G401.6 (cell line): ENCODE measurements around the gene AWAT2.

Experiments used
- FAIRE-seq: peaks from 2 replicates; lab custom pipeline; 2012; peaks lifted over from hg19 to GRCh38; lab: Jason Lieb, UNC

AWAT2 gene, protein sequence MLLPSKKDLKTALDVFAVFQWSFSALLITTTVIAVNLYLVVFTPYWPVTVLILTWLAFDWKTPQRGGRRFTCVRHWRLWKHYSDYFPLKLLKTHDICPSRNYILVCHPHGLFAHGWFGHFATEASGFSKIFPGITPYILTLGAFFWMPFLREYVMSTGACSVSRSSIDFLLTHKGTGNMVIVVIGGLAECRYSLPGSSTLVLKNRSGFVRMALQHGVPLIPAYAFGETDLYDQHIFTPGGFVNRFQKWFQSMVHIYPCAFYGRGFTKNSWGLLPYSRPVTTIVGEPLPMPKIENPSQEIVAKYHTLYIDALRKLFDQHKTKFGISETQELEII

DNA sequence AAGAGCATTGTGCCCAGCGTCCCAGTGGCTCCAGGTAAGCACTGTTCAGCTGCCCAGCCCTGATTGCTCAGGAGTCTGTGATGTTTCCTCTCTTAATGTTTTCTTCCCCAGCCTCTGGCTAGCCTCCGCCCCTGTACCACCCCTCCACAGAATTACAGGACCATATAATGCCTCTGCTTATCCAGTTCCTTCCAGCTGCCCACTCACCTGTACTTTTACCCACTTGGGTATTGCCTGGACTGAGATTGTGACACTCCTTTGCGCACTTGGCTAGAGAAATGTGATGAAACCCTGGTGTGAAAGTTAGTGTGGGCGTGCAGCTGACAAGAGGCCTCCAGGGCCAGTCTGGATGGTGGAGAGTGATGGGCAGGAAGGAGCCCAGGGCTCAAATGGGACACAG, at the start of gene AWAT2:
Gene AWAT2, minus strand, starts transcription at position 14 of the 400 bp plus-strand sequence. Its CDS starts 6 bp downstream, at position 8.
- FAIRE-seq, result no peak

DNA sequence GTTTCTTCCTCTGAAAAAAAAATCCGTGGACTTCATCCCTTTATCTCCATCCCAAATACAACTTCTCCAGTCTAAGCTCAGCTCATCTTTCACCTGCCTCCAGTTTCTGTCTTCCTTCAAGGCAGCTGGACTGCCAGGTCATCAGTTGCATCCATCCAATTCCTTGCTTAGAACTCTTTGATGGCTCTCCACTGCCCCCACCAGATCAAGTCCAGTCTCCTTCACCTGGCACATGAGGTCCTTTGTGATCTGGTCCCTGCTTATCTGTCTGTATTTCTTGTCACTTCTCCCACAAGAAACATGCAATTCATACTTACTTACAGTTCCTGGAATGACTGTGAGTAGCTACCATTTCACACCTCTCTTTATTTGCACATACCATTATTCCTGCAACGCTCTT, 46.3 kb upstream of the AWAT2 start:
- no peak for FAIRE-seq

DNA sequence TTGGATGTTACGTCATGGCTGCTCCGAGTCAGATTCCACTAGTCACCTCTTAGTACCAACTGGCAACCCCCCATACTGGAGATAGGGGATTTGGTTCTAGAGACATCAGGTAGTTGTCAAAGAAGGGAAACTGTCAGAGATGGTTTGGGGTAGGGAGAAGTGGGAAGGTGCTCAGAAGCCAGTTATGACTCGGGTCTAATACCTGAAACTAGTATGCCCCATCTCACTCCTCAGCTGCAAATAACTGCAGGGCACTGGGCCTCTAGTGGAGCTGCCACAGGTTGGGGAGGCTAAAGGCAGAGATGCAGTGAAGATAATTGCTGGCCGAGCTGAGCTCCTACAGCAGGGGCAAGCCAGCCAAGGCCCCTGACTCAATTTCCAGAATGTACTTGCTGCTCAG, 42.5 kb upstream of the AWAT2 start:
- FAIRE-seq, result no peak

DNA sequence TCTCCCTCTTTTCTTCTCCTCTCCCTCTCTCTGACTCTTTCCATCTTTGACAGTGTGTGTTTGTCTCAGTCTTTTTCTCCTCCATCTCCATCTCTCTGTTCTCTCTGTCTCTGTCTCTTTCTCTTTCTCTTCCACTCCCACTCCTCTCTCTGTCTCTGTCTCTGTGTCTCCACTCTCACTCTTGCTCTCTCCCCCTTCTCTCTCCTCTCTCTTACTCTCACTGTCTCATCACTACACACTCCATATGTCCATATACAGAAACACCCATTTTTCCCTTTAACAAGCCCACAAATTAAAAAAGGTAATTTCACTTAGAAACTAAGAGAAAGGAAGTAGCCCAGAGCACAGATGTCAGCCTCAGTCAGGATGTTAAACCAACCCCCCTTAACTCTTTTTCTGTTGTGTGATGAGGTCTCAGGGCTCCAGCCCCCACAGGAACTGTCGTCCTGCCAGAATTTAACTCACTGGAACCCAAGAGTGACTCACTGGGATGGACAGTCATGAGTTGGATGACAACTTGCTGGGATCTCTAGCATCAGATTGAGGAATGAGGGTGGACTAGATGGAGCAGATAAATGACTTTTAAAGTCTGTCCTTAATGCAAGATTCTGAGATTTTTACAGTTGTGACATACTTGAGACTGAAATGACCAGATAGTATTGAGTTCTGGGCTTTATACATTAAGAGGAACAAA, 40.0 kb upstream of the AWAT2 start:
- no peak for FAIRE-seq

DNA sequence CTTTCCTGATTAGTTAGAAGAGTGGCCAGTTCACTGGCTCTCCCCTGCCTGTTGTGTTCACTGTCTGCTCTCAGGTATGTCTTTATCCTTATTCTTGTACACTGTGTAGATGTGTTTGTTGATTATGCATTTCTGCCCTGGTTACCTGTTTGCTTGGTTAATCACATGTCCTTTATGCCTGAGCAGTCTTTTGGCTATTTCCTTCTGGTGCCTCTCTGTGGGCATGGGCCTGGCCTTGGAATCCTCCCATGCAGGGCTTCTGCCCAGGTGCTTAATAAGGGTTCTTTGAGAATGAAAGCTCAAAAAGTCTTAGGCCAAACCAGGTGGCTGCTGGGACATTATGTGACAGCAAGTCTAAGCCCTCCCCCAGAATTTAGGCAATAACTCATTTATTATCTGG, 39.0 kb upstream of the AWAT2 start:
- FAIRE-seq, result no peak

DNA sequence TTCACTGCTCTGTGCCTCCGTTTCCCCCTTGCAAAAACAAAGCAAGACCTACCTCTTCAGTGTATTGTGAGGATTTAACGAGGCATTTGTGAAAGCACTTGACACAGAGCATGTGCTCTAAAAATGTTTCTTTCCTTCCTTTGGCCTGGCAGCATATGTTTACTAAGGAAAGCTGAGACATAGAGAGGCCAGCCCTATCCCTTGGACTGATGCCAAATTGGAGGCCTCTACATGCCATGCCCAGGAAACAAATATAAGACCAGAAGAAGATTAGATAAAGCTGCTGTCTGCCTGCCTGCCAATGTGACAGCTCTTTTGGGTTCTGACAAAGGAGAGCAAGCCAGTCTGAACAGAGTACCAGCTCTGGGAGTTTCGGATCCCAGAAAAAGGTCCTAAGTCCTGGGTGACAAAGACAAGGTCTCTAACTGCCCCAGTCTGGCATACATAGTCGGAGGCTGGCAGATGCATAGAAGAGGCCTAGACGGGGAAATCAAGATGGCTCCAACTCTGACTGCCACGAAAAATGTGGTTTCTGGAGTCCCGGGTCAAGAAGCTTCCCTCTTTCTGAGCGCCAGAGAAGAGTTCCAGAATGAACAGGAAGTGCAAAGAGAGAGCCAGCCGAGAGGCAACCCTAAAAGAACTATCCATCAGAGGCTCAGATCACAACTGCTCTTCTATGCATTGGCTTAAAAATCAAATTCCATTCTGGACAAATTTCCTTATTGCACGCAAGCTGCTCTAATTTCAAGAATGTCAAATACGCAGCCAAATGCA, 38.3 kb upstream of the AWAT2 start:
- no peak for FAIRE-seq

DNA sequence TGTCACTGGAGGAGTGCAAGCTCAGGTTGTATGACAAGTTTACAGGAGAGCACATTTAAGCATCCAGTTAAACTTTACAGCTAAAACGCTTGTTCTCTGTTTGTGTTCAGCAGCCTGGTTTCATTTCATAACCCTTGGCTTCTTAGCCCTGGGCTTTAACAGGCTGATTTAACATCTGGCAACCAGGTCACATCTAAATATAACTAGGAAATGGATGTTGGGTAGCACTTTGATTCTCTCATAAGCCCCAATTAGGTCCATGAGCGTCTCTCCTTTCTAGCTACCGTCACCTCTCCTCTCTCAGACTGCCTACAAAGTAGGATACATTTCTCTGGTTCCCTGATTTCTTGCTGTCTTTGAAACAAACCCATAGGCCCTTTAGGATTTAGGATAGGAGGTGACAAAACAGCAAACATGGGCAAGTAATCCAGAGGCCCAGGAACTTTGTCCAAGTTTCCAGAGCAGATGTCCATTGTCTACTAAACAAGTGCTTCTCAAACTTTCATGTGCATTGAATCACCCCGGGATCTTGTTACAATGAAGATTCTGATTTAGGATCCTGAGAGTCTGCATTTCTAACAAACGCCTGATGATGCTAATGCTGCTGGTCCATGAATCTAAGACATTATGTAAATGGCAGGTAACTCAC, 35.0 kb upstream of the AWAT2 start:
- no peak for FAIRE-seq

DNA sequence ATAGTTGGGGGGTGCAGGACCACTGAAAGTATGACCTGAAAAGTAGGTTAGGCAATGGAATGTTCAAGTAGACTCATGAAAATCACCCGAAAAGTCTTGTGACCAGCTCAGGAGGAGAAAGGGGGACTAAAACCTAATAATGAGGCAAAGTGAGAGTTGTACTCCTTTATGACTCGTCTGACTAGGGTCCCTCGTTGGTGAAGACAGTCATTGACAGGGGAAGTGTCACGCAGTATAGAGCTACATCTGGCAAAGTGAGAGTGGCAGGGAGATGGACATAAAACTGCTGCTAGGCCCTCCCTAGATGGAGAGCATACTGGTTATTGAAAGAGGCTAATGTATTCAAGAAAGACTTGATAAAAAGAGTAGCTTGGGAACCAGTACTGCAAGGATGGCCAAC, 33.0 kb upstream of the AWAT2 start:
- FAIRE-seq, result no peak

DNA sequence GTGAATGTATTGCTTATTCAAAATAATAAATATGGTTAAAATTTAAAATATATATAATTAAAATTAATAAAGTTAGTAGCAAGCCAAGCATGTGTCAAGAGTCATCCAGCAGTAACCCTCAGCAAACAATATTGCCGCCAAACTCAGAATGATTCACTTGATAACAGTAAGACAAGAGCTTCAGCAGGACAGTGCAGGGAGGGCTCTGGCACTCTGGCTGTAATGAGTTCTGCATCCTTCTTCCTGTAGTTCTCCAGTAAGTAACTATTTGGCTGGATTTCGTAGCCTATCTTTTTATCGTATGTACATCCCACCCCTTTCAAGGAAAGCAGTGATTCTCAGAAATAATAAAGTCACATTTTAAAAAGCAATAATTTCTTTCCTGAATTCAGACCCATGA, 30.1 kb upstream of the AWAT2 start:
- no peak for FAIRE-seq

DNA sequence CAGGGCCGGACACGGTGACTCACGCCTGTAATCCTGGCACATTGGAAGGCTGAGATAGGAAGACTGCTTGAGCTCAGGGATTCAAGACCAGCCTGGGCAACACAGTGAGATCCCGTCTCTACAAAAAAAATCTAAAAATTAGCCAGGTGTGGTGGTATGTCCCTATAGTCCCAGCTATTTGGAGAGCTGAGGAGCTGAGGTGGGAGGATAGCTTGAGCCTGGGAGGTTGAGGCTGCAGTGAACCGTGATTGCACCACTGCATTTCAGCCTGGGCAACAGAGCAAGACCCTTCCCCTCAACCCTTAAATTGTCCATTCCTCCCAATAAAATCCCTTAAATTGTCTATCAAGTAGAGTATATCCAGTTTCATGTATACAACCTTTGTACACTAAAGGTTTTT, 29.6 kb upstream of the AWAT2 start:
- FAIRE-seq, result no peak

DNA sequence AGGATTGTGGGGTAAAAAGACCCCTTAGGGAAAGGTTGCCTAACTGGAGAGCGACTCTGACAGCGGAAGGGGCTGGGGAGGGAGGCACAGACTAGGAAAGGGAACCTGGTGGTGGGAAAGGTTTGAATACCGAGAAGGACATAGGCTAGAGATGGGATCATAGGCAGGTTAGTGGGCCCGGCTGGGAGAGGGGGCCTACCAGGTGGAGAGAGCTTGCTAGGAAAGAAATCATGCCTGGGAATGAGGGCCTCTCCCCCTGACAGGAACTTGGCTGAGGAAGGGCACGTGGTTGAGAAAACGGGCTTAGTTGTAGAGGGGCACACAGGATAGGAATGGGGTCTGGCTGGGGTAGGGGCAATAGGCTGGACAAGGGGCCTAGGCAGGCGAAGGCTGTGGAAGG, 16.9 kb upstream of the AWAT2 start:
- FAIRE-seq, result no peak

DNA sequence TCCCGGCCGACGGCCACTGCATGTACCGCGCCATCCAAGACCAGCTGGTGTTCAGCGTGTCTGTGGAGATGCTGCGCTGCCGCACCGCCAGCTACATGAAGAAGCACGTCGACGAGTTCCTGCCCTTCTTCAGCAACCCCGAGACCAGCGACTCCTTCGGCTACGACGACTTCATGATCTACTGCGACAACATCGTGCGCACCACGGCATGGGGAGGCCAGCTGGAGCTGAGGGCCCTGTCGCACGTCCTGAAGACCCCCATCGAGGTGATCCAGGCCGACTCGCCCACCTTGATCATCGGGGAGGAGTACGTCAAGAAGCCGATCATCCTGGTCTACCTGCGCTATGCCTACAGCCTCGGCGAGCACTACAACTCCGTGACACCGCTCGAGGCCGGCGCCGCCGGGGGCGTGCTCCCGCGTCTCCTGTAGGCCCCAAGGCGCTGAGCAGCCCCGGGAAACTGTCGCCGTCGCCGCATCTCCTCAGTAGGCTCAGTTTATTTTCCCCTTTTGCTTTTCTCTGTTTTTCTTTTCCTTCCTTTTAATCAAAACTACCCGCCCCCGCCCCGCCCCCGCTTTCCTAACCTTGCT, 13.3 kb upstream of the AWAT2 start:
- no peak for FAIRE-seq

DNA sequence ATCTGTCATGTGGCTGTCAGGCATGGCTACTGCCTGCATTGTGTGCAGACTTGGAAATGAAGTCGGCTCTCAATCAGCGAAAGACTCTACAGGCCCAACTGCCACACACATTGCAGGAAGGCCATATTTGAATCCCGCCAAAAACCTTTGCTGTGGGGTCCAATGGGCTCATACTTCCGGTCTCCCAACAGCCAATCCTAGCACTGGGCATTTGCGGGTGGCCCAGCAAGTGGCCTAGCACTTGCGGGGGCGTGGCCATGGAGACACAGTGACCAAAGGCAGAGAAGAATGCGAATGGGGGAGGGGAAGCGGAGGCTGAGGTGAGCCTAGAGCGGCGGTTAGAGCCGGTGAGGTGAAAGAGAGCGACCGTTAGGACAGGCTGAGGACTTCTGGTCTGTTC, 12.3 kb upstream of the AWAT2 start, which contains the start of gene OTUD6A:
Gene OTUD6A, plus strand, starts transcription at position 382 of the 400 bp plus-strand sequence. CDS start 68 bp downstream, outside the sequence.
- FAIRE-seq, result no peak

DNA sequence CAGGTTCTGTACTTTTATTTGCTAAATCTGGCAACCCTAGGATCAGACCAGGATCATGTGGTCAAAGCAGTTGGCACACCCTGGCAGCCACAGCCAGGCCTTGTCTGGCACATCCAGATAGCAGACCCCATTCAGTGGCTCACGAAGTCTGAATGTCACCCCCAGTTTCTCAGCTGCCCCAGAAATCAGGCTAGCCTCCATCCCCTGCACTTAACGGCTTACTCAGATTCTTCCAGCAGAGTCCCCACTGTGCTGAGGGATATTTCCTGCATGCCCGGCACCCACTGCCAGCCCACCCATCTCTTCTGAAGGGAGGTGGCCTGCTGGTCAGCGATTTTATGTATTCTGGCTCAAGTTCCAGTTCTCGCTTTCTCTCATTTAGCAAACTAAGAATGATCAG, 4.7 kb upstream of the AWAT2 start:
- FAIRE-seq, result no peak

DNA sequence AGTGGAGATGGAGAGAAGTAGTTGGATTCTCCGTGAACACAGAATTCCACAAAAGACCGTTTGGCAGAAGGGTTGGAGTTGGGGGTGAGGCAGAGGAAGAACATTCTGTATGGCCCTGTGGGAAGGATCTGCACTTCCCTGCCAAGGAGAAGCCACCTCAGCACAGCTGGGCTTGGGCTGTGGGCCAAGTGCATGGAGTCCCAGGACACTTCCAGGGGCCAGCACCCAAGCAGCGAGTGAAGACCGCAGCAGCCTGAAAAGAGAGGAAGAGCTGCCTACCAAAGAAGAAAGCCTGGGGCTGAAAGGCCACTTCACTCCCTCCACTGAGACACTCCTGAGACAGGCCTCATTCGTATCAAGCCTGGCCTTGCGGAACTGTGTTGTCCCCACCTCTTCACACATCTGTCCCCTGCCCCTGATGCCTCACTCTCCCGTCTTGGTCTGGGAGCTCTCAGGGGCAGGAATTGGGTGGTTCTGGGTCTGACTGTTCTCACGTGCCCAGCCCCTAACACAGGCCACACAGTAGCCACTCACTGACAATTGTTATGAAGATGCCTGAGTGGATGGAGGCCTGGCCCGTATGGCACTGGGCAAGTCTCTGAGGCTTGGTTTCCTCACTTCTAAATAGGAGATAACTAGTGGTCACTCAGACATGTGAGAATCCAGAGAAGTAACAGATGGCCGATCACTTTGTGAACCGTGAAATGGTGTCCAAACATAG, 3.3 kb upstream of the AWAT2 start:
- FAIRE-seq, result no peak

DNA sequence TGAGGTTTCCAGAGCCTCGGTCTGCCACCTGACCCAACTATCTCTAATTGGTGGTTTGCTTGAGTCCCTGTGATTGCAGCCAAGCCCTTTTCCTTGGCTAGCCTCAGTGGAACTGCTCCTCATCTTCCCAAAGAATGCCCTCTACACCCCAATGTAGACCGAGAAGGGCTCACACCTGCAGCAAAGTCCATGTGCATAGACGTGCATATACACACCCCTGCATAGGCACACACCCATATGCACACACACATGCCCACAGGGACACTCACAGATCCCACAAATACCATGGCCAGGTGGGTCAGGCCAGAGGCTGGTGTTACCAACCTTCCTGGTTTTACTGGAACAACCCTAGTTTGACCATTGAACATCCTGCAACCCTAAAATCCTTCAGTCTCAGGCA, 332 bp downstream of the AWAT2 start:
- no peak for FAIRE-seq

DNA sequence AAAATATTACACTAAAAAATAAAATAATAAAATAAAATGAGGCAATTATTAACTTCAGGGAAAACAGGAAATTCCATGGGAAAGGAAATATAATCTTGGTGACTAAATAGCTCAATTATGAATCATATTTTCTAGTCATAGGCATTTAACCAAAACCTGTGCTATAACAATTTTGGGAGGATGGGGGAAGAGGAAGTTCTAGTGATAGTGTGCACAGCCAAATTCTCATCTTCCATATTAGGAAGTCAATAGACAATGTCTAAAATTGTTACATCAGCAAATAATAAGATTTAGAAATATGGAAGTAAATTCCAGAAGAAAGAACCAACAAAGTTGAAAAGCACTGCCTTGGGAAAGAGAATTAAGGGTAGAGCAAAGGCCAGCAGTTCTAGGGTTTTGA, 2.8 kb downstream of the AWAT2 start:
- FAIRE-seq, result no peak

DNA sequence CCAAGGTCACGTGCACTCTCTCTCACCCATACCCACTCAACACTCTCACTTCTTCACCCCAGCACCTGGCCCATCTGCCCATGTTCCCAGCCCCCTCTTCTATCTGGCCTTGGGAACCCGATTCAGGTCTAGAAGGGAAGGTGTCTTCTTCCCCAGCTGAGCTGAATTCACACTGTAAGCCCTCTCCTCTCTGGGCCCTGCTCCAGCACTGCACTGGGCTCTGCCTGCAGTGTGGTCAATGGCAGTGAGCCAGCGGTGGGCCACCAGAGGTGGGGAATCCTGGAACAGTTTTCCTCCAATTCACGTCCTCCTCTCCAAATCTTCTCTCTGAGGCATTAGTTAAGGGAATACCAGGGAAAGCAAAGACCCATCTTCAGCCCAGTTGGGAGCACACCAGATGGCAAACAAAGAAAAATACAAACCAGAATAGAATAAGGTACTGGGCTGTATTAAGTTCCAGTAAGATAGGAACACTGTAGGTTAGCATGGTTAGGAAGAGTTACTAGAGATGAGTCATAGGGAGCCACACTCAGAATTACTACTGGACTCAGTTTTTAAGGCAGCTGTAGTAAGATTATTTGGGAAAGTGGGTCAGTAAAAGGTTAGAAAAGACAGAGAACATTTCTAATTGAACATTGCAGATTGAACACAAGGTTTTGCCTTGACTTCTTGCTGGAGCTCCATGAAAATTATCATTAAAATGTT, 5.0 kb downstream of the AWAT2 start:
- FAIRE-seq, result no peak

DNA sequence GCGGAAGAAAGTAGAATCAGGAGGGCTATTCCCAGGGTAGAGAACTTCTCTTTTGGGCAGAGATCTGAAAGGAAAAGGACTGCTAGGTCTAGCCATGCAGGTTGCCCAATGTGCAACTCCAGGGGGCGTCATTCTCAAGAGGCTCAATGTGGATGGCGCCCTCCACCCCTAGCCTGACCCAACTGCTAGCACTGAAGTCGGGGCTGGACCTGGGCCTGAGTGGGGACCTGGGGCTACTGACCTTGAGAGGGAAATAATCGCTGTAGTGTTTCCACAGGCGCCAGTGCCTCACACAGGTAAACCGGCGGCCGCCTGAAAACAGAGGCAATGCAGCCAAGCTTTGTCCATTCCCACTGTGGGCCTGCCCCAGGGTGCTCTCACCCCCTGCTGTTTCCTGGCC, 6.1 kb downstream of the AWAT2 start:
- FAIRE-seq, result no peak

DNA sequence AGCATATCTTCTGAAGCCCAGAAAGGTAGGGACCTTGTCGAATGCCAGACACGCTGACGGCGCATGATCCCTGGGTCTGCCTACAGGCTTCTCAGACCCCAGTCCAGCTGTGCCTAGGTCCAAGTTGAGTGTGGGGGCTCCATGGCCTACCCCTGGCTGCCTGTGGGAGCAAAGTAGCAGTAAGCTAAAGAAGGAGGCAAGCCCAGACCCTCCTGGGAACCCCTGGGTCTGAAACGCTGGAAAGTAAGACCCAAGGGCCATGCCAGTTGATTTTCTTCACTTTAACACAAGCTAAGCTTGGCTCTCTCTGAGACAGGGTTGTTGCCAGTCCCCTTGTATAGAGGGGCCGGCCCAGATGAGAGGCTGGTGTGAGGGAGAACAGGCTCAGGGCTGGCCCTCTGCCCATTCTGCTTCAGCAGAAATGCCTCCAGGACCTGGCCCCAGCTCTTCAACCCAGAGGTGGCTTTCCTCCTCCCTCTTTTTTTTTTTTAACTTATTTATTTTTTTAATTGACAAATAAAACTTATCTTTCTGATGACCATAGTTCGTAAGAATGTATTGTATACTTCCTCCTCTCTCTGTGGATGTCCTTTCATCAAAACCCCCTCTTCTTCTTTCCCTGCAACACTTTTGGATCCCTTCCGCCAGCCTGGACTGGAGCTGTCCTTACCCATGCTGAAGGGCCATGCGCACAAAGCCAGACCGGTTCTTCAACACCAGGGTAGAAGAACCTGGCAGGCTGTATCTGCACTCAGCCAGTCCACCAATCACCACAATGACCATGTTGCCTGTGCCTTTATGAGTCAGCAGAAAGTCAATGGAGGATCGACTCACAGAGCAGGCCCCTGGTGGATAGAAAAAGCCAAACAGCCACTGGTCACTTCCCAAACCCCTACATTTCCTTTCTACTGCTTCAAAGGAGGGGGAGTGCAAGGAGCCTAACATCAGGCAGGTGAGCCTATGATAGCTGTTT, 7.1 kb downstream of the AWAT2 start:
- no peak for FAIRE-seq
